NCI-H1436 (cell line): ENCODE measurements around the gene GPR132.

ENCODE experiments used
- DNase-seq: peaks from one replicate; lab custom pipeline; 2025; lab: John Stamatoyannopoulos, UW

Gene GPR132

GRCh38 chr14:105061428-105062047 is 3.7 kb downstream of the GPR132 start:
- no peak for DNase-seq

- DNase-seq = no peak
These were observed 4.3 kb downstream of the GPR132 start for GRCh38 chr14:105060751-105061427.

GRCh38 chr14:105059925-105060565 is 5.2 kb downstream of the GPR132 start:
- DNase-seq = no peak

GRCh38 chr14:105059035-105059924 is 6.0 kb downstream of the GPR132 start:
- peak; percentile 8 for DNase-seq

- no peak for DNase-seq
These were observed 6.7 kb downstream of the GPR132 start for GRCh38 chr14:105058521-105059034.

GRCh38 chr14:105056303-105056831 is 8.9 kb downstream of the GPR132 start:
- no peak for DNase-seq

- DNase-seq = no peak
These were observed 9.4 kb downstream of the GPR132 start for GRCh38 chr14:105055736-105056302.

- DNase-seq = no peak
These were observed 9.9 kb downstream of the GPR132 start for GRCh38 chr14:105055334-105055733.

- DNase-seq = no peak
These were observed 11.2 kb downstream of the GPR132 start for GRCh38 chr14:105053996-105054395.

- no peak for DNase-seq
These were observed 11.8 kb downstream of the GPR132 start for GRCh38 chr14:105053421-105053820.

GRCh38 chr14:105052110-105052458 is 13.1 kb downstream of the GPR132 start:
- no peak for DNase-seq

GRCh38 chr14:105051182-105052109 is 13.8 kb downstream of the GPR132 start:
- DNase-seq = no peak

- peak; percentile 18 for DNase-seq
These were observed 14.7 kb downstream of the GPR132 start for GRCh38 chr14:105050551-105050897.

GRCh38 chr14:105049753-105050550 is 15.3 kb downstream of the GPR132 start:
- DNase-seq = no peak

GRCh38 chr14:105047283-105048016 is 17.8 kb downstream of the GPR132 start:
- no peak for DNase-seq

GRCh38 chr14:105046891-105047282 is 18.3 kb downstream of the GPR132 start:
- DNase-seq = no peak

- peak; percentile 86 for DNase-seq
These were observed 19.4 kb downstream of the GPR132 start for GRCh38 chr14:105045710-105046326.

- DNase-seq = no peak
These were observed 21.6 kb downstream of the GPR132 start for GRCh38 chr14:105043641-105044040.

- DNase-seq = no peak
These were observed 22.4 kb downstream of the GPR132 start for GRCh38 chr14:105042813-105043212.
